Bone marrow (tissue), 2 donors: Measurements from ENCODE around the gene SNRPN.
"Not testable (repeated sequence)": the region's sequence is repeated elsewhere in the genome, so short reads cannot be mapped to it uniquely, and the experiment has no call there.

Source experiments
- DNase-seq, 2 donors: peaks; one replicate each; lab custom pipeline; 2025; lab: John Stamatoyannopoulos, UW

SNRPN gene

DNA sequence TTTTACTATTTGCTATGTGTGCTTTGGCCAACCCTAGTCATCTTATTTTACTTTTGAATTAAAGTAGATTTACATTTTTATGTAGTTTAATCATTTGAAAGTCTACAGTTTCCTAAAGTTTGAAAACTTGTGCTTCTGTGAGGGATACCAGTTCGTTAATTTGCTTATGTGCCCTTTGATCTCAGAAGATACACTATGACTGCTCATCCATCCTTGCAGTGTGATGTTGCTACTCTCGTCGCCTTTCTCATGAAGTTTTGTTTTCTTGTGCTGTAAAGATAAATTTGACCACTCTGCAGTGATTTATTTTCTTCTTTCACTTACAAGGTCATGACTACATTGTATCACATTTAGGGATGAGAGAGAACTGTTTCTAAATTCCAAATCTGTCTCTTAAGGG lies 16.3 kb downstream of the SNRPN start:
- no peak for DNase-seq

DNA sequence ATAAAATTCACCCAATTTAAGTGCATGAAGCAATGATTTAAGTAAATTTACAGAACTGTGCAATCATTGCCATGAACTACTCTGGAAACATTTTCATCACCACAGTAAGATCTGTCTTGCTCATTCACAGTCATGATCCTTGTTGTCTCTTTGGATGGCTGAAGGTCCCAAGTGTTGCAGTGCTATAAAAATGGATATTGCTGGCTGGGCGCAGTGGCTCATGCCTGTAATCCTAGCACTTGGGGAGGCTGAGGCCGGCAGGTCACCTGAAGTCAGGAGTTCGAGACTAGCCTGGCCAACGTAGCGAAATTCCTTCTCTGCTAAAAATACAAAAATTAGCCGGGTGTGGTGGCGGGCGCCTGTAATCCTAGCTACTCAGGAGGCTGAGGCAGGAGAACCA lies 17.0 kb downstream of the SNRPN start:
- no peak for DNase-seq

DNA sequence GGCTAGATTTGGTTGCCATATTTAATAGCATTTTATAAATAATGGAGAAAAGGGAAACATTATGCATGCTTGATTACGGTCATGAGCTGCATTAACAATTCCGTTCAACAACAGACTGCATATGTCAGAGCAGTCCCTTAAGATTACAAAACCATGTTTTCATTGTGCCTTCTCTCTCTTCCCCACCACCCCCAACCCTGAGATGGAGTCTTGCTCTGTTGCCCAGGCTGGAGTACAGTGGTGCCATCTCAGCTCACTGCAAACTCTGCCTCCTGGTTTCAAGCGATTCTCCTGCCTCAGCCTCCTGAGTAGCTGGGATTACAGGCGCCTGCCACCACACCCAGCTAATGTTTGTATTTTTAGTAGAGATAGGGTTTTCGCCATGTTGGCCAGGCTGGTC lies 17.9 kb downstream of the SNRPN start:
- DNase-seq: not testable (repeated sequence)

DNA sequence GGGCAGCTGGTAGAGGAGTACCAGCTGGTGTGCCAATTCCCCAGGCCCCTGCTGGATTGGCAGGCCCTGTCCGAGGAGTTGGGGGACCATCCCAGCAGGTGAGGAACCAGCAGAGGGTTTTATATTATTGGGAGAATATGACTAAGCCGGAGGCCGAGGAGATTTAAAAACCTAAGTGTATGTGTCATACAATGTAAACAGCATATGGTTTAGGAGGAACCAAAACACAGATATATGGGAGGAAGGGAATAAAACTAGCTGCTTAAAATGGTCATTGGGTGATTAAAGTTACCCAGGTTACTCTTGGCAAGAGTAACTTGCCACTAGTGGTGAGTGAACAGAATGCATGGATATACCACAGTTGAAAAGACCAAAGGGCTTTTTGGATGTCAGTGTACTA lies 22.1 kb downstream of the SNRPN start:
- no peak for DNase-seq

DNA sequence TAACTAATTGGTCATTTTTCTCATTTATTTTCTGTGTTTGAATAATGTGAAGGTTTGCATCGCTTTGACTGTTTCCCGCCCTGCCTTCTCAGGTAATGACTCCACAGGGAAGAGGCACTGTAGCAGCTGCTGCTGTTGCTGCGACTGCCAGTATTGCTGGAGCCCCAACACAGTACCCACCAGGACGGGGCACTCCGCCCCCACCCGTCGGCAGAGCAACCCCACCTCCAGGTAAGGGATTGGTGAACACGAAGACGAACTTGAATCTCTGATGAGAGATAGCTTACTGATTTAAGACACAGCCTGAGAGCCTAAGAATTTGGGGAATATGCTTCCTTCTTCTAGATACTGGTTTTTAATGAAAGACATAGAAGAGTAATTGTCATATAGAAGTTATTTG lies 22.9 kb downstream of the SNRPN start:
- DNase-seq: no peak

DNA sequence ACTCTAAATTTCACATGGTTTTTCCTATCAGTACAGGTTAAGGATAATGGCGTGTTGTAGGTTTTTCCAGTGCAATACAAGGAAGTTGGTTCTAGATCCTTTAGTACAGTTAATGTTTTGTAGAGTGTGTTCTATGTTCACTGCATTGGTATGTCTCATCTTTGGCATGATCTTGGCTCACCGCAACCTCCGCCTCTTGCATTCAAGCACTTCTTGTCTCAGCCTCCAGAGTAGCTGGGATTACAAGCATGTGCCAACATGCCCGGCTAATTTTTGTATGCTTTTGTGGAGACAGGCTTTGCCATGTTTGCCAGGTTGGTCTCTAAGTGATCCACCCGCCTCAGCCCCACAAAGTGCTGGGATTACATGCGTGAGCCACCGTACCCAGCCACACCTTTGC lies 30.4 kb downstream of the SNRPN start:
- DNase-seq: no peak

DNA sequence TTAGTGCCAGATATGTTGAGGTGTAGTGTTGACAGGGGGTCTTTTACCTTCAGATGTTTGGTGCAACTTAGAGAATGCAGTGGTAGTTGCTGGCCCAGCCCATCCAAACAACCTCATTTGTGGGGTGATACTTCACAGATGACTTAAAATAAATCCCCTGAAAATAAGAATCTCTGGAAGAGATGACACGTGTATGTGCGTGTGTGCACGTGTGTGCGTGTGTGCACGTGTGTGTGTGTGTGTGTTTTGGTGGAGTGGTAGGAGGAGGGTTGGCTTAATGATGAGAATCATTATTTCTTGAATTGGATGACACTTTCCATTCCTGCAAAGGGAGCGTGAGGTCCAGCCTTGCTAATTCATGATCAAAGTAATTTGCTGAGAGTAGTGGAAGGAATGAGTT lies 31.9 kb downstream of the SNRPN start:
- no peak for DNase-seq

DNA sequence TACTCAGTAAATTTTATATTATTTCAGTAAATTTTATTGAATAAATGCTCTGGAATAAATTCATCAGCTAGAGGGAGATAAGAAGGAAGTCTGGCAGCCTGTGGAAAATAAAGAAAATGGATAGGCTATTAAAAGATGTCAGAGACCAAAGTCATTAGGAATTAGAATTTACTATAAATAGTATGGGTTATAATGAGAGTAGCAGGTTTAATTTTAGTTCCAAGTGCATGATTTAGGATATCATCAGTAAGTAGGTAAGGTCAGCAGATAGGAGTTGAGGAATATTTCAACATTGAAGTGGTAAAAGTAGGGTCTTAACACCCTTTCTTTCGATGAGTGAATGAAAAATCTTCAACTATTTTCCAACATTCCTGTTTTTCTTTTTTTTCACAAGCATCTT lies 64.6 kb downstream of the SNRPN start:
- DNase-seq: no peak

DNA sequence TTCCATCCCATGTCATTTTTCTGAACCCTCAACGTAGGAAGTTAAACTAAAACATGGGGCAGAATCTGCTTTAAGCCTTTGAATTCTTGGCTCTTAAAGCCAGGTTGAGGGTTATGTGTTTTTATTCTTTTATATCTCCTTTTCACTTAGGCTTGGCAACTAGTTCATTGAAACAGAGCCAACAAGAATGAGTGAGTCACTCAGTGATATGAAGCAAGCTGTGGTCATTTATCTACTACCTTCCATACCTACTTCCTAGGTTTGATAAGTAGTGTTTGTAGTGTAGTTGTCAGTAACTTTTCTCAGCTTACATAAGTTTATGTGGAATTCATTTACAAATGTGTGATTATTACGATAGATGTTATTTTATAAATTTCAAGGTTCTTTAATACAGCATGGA lies 67.4 kb downstream of the SNRPN start:
- DNase-seq: no peak
